Bronchial epithelial cell (primary cell): ENCODE results near the gene THBS1. TPM values are rescaled to one million over a fixed set of nuclear protein-coding genes. Genes with fewer than 3 reads are reported as not detected.

ENCODE experiments used
- DNase-seq: peaks from one replicate; pipeline ENCODE4 v3.0.0-alpha.2; 2010; ENCODE audit warnings: low read depth
- FAIRE-seq: peaks from 2 replicates; lab custom pipeline; 2011; peaks lifted over from hg19 to GRCh38; lab: Jason Lieb, UNC
- H3K27me3 ChIP-seq: 2 replicates; pipeline ENCODE4 v1.5.1; 2011; ENCODE audit warnings: low read length; ENCODE audit not compliant: control insufficient read depth, insufficient read depth
- H3K36me3 ChIP-seq: 2 replicates; pipeline ENCODE4 v1.5.1; 2011; ENCODE audit warnings: low read length; ENCODE audit not compliant: control insufficient read depth, insufficient read depth
- H3K4me3 ChIP-seq: 2 replicates; pipeline ENCODE4 v1.5.1; 2011; ENCODE audit warnings: mild to moderate bottlenecking, low read depth, low read length, control low read depth
- CTCF ChIP-seq: IDR thresholded peaks from 2 replicates; pipeline ENCODE4 v1.5.1; 2011; ENCODE audit warnings: mild to moderate bottlenecking, moderate library complexity, low read length, control low read depth, inconsistent platforms; ENCODE audit not compliant: insufficient read depth, severe bottlenecking
- total RNA-seq: library from RNA; depleted of rRNA; stranded (reverse); fragments of >200 nt; gene quantifications from 2 replicates; pipeline ENCODE4 v1.2.1, GENCODE V29; 2014

The THBS1 gene
- total RNA-seq, 1 donor from 2014 or later: 162 TPM

- FAIRE-seq (no peak), DNase-seq (no peak)
- TF ChIP-seq CTCF: no peak
- Histone ChIP-seq H3K4me3 (no peak overlapping the region), H3K36me3 (peaks cover 55% of the 10 kb centered on the region), H3K27me3 (no peaks in the 10 kb centered on the region)
These were observed 9.2 kb downstream of the THBS1 start for GRCh38 chr15:39589815-39590644.

GRCh38 chr15:39591141-39591895 is 10.4 kb downstream of the THBS1 start:
- TF ChIP-seq CTCF: no peak
- FAIRE-seq: peak; percentile 76

GRCh38 chr15:39591896-39592315 is 11.0 kb downstream of the THBS1 start:
- Histone ChIP-seq H3K27me3 (no peaks in the 10 kb centered on the region), H3K36me3 (peaks cover 47% of the 10 kb centered on the region), H3K4me3 (no peak overlapping the region)
- DNase-seq (no peak), FAIRE-seq (no peak)
- no peak for TF ChIP-seq CTCF

More at GRCh38 chr15:39591141-39591895, 10.4 kb downstream of the THBS1 start:
- DNase-seq: peak; percentile 14
- H3K27me3 ChIP-seq: no peaks in the 10 kb centered on the region
- H3K4me3 ChIP-seq: no peak overlapping the region
- H3K36me3 ChIP-seq: peaks cover 50% of the 10 kb centered on the region

GRCh38 chr15:39592500-39592899 is 11.6 kb downstream of the THBS1 start:
- TF ChIP-seq CTCF: no peak
- Histone ChIP-seq H3K27me3 (no peaks in the 10 kb centered on the region), H3K4me3 (no peak overlapping the region), H3K36me3 (peaks cover 43% of the 10 kb centered on the region)
- FAIRE-seq (no peak), DNase-seq (peak; percentile 29)

GRCh38 chr15:39593071-39593655 is 12.3 kb downstream of the THBS1 start:
- FAIRE-seq: no peak
- TF ChIP-seq CTCF: no peak
- Histone ChIP-seq H3K36me3 (peaks cover 39% of the 10 kb centered on the region), H3K27me3 (no peaks in the 10 kb centered on the region), H3K4me3 (no peak overlapping the region)
- DNase-seq: peak; percentile 12
